WTC11 (cell line): Measurements from ENCODE around the gene CHD9.

Experiments used
- CBFB ChIP-seq: sonication (generic); formaldehyde crosslinking; IDR thresholded peaks from 2 replicates; pipeline ENCODE4 v1.8.1; 2022; ENCODE audit warnings: mild to moderate bottlenecking, low read depth, missing genetic modification reagents
- CTCF ChIP-seq: fragments of 200-600 bp; IDR thresholded peaks from 2 replicates; pipeline ENCODE4 v1.8.0; 2022; ENCODE audit warnings: antibody characterized with exemption
- JUN ChIP-seq: sonication (generic); formaldehyde crosslinking; IDR thresholded peaks from 2 replicates; pipeline ENCODE4 v1.8.0; 2023; ENCODE audit warnings: mild to moderate bottlenecking, missing genetic modification reagents
- NR3C1 ChIP-seq: sonication (generic); formaldehyde crosslinking; conservative IDR thresholded peaks from 2 replicates; pipeline ENCODE4 v1.8.1; 2023; ENCODE audit warnings: low read depth, mild to moderate bottlenecking, missing genetic modification reagents
- PREB ChIP-seq: sonication (generic); formaldehyde crosslinking; IDR thresholded peaks from 2 replicates; pipeline ENCODE4 v1.8.1; 2022; ENCODE audit warnings: mild to moderate bottlenecking, missing genetic modification reagents, moderate library complexity, borderline replicate concordance
- ZBTB21 ChIP-seq: sonication (generic); formaldehyde crosslinking; IDR thresholded peaks from 2 replicates; pipeline ENCODE4 v1.8.1; 2023; ENCODE audit warnings: mild to moderate bottlenecking, missing genetic modification reagents, borderline replicate concordance
- ZNF138 ChIP-seq: sonication (generic); formaldehyde crosslinking; conservative IDR thresholded peaks from 2 replicates; pipeline ENCODE4 v1.8.1; 2022; ENCODE audit warnings: mild to moderate bottlenecking, moderate library complexity, missing genetic modification reagents
- ZNF263 ChIP-seq: sonication (generic); formaldehyde crosslinking; IDR thresholded peaks from 2 replicates; pipeline ENCODE4 v1.8.1; 2022; ENCODE audit warnings: low read depth, mild to moderate bottlenecking, moderate library complexity, missing genetic modification reagents
- TF ChIP-seq, protein P1 (sequence below): sonication (generic); formaldehyde crosslinking; IDR thresholded peaks from 2 replicates; pipeline ENCODE4 v1.8.1; 2023; ENCODE audit warnings: mild to moderate bottlenecking, missing genetic modification reagents, moderate library complexity
- TF ChIP-seq, protein P2 (sequence below): sonication (generic); formaldehyde crosslinking; IDR thresholded peaks from 2 replicates; pipeline ENCODE4 v1.8.0; 2022; ENCODE audit warnings: mild to moderate bottlenecking, missing genetic modification reagents
- TF ChIP-seq, protein P3 (sequence below): fragments of 250-450 bp; sonication (Bioruptor Pico); IDR thresholded peaks from 2 replicates; pipeline ENCODE4 v2.1.2; 2022; ENCODE audit warnings: mild to moderate bottlenecking, moderate library complexity
- TF ChIP-seq, protein P4 (sequence below): sonication (generic); formaldehyde crosslinking; IDR thresholded peaks from 2 replicates; pipeline ENCODE4 v1.8.1; 2023; ENCODE audit warnings: mild to moderate bottlenecking, missing genetic modification reagents, moderate library complexity

GRCh38 chr16:53071748-53072301, 17.0 kb downstream of the CHD9 start:
- TF ChIP-seq, protein P1, sequence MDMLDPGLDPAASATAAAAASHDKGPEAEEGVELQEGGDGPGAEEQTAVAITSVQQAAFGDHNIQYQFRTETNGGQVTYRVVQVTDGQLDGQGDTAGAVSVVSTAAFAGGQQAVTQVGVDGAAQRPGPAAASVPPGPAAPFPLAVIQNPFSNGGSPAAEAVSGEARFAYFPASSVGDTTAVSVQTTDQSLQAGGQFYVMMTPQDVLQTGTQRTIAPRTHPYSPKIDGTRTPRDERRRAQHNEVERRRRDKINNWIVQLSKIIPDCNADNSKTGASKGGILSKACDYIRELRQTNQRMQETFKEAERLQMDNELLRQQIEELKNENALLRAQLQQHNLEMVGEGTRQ: no peak
- TF ChIP-seq PREB (CRISPR knock-in tag) (no peak), CTCF (no peak), CBFB (CRISPR knock-in tag) (no peak), NR3C1 (CRISPR knock-in tag) (no peak), ZBTB21 (no peak), ZNF138 (CRISPR knock-in tag) (no peak), ZNF263 (CRISPR knock-in tag) (no peak), JUN (CRISPR knock-in tag) (no peak)
- TF ChIP-seq, protein P2, sequence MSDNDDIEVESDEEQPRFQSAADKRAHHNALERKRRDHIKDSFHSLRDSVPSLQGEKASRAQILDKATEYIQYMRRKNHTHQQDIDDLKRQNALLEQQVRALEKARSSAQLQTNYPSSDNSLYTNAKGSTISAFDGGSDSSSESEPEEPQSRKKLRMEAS (CRISPR knock-in tag): no peak
- TF ChIP-seq, protein P3, sequence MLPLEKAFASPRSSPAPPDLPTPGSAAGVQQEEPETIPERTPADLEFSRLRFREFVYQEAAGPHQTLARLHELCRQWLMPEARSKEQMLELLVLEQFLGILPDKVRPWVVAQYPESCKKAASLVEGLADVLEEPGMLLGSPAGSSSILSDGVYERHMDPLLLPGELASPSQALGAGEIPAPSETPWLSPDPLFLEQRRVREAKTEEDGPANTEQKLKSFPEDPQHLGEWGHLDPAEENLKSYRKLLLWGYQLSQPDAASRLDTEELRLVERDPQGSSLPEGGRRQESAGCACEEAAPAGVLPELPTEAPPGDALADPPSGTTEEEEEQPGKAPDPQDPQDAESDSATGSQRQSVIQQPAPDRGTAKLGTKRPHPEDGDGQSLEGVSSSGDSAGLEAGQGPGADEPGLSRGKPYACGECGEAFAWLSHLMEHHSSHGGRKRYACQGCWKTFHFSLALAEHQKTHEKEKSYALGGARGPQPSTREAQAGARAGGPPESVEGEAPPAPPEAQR: no peak
- TF ChIP-seq, protein P4, sequence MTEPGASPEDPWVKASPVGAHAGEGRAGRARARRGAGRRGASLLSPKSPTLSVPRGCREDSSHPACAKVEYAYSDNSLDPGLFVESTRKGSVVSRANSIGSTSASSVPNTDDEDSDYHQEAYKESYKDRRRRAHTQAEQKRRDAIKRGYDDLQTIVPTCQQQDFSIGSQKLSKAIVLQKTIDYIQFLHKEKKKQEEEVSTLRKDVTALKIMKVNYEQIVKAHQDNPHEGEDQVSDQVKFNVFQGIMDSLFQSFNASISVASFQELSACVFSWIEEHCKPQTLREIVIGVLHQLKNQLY (CRISPR knock-in tag): no peak
